SU-DHL-6 (cell line): Measurements from ENCODE around the gene YRDC.

Experiments
- H2AFZ ChIP-seq: fragments of 200-600 bp; sonication (generic); 2 replicates; pipeline ENCODE4 v1.6.1; 2014; ENCODE audit warnings: low read depth, mild to moderate bottlenecking, moderate library complexity, mixed read lengths, antibody characterized with exemption, low read length; ENCODE audit not compliant: severe bottlenecking
- H3F3A ChIP-seq: fragments of 200-600 bp; shearing (Covaris generic); 2 replicates; pipeline ENCODE4 v1.6.0; 2016; ENCODE audit warnings: antibody characterized with exemption, mild to moderate bottlenecking; ENCODE audit not compliant: insufficient read depth
- H3K27ac ChIP-seq: fragments of 200-600 bp; sonication (generic); 2 replicates; pipeline ENCODE4 v1.5.1; 2016; ENCODE audit warnings: low read depth, mild to moderate bottlenecking, low read length, moderate library complexity, mixed read lengths
- H3K27me3 ChIP-seq: fragments of 200-600 bp; sonication (generic), shearing (Covaris generic); 2 replicates; pipeline ENCODE4 v1.6.0; 2014; ENCODE audit warnings: mild to moderate bottlenecking, low read length
- H3K36me3 ChIP-seq: fragments of 200-600 bp; sonication (generic); 2 replicates; pipeline ENCODE4 v1.6.1; 2014; ENCODE audit warnings: mild to moderate bottlenecking, low read length, mixed read lengths
- H3K4me2 ChIP-seq: fragments of 300-600, 200-600 bp; shearing (Covaris generic), sonication (generic); 2 replicates; pipeline ENCODE4 v1.6.0; 2014; ENCODE audit warnings: low read length, low read depth, mild to moderate bottlenecking; ENCODE audit not compliant: poor library complexity, severe bottlenecking
- H3K4me3 ChIP-seq: fragments of 200-600 bp; sonication (generic); 2 replicates; pipeline ENCODE4 v1.5.1; 2014; ENCODE audit warnings: antibody characterized with exemption, low read length, mild to moderate bottlenecking, mixed read lengths; ENCODE audit not compliant: insufficient read depth, poor library complexity, severe bottlenecking
- H3K79me2 ChIP-seq: fragments of 200-600 bp; sonication (generic); 2 replicates; pipeline ENCODE4 v1.6.1; 2014; ENCODE audit warnings: mild to moderate bottlenecking, low read length, moderate library complexity; ENCODE audit not compliant: insufficient read depth
- H3K9ac ChIP-seq: fragments of 200-600 bp; sonication (generic); 2 replicates; pipeline ENCODE4 v1.7.0; 2014; ENCODE audit warnings: mild to moderate bottlenecking, low read length
- H3K9me2 ChIP-seq: fragments of 200-600 bp; sonication (generic); replicated peaks from 2 replicates; pipeline ENCODE4 v1.6.1; 2014; ENCODE audit warnings: low read length; ENCODE audit not compliant: insufficient read depth
- H3K9me3 ChIP-seq: fragments of 200-600 bp; sonication (generic); 2 replicates; pipeline ENCODE4 v1.6.1; 2014; ENCODE audit warnings: low read length, mixed read lengths; ENCODE audit not compliant: insufficient read depth
- H4K20me1 ChIP-seq: fragments of 200-600 bp; sonication (generic); 2 replicates; pipeline ENCODE4 v1.6.1; 2014; ENCODE audit warnings: low read depth, mild to moderate bottlenecking, antibody characterized with exemption, low read length, moderate library complexity, mixed read lengths
- CTCF ChIP-seq: fragments of 200-600 bp; sonication (generic); IDR thresholded peaks from one replicate; pipeline ENCODE4 v1.5.1; 2017; ENCODE audit warnings: antibody characterized with exemption, mild to moderate bottlenecking, low read length, moderate library complexity; ENCODE audit not compliant: insufficient read depth, poor library complexity, severe bottlenecking
- EZH2phosphoT487 ChIP-seq: fragments of 200-600 bp; sonication (generic), shearing (Covaris generic); conservative IDR thresholded peaks from 2 replicates; pipeline ENCODE4 v1.6.1; 2018; ENCODE audit warnings: mild to moderate bottlenecking, antibody characterized with exemption, low read length, moderate library complexity, mixed read lengths

Gene YRDC

GRCh38 chr1:37840711-37841110, 32.7 kb upstream of the YRDC start:
- Histone ChIP-seq H3K4me3 (no peak overlapping the region), H3K36me3 (0 out of 2 replicates have a peak, but pooled peaks cover 2% of the 10 kb centered on the region), H3K27ac (no peak overlapping the region), H3K4me2 (no peak overlapping the region), H4K20me1 (no peaks in the 10 kb centered on the region), H3K9me2 (no peaks in the 10 kb centered on the region), H3K9ac (no peak overlapping the region), H3K27me3 (no peaks in the 10 kb centered on the region), H3F3A (no peaks in the 10 kb centered on the region), H3K79me2 (peaks cover 16% of the 10 kb centered on the region; the same call in 1 of the 2 replicates), H3K9me3 (no peaks in the 10 kb centered on the region), H2AFZ (no peak overlapping the region)
- TF ChIP-seq EZH2phosphoT487: no peak
- TF ChIP-seq CTCF: no peak

- Histone ChIP-seq H3K4me3 (no peak overlapping the region), H3K4me2 (no peak overlapping the region), H3K36me3 (peaks cover 4% of the 10 kb centered on the region; the same call in 1 of the 2 replicates)
Observed at GRCh38 chr1:37839676-37840075, 31.7 kb upstream of the YRDC start.

GRCh38 chr1:37836788-37837187, 28.8 kb upstream of the YRDC start:
- Histone ChIP-seq H3K36me3 (peaks cover 6% of the 10 kb centered on the region; the same call in 1 of the 2 replicates), H3K79me2 (no peaks in the 10 kb centered on the region; the same call in 1 of the 2 replicates), H3F3A (no peaks in the 10 kb centered on the region), H3K9me3 (no peaks in the 10 kb centered on the region), H4K20me1 (no peaks in the 10 kb centered on the region), H3K4me3 (no peak overlapping the region), H2AFZ (no peak overlapping the region), H3K9ac (no peak overlapping the region), H3K27me3 (no peaks in the 10 kb centered on the region), H3K4me2 (no peak overlapping the region), H3K9me2 (no peaks in the 10 kb centered on the region), H3K27ac (no peak overlapping the region)
- no peak for TF ChIP-seq CTCF
- no peak for TF ChIP-seq EZH2phosphoT487

More at GRCh38 chr1:37839676-37840075, 31.7 kb upstream of the YRDC start:
- no peak overlapping the region for H2AFZ ChIP-seq
- H3K9me3 ChIP-seq: no peaks in the 10 kb centered on the region
- H3F3A ChIP-seq: no peaks in the 10 kb centered on the region
- H3K79me2 ChIP-seq: peaks cover 12% of the 10 kb centered on the region; the same call in 1 of the 2 replicates
- no peak overlapping the region for H3K27ac ChIP-seq
- TF ChIP-seq EZH2phosphoT487: no peak
- no peak for TF ChIP-seq CTCF
- no peaks in the 10 kb centered on the region for H4K20me1 ChIP-seq
- no peaks in the 10 kb centered on the region for H3K9me2 ChIP-seq
- no peaks in the 10 kb centered on the region for H3K27me3 ChIP-seq
- no peak overlapping the region for H3K9ac ChIP-seq
